Measurements from ENCODE around the gene DENND6A. TPM values are rescaled to one million over a fixed set of nuclear protein-coding genes. Genes with fewer than 3 reads are reported as not detected.

The DENND6A gene
- total and polyA plus RNA-seq, 2 of the 8 experiments (the other 6 are each of a cell fraction or from before 2014, with no cell fraction given), result 7.8 to 14.8 TPM

- 85% methylated on average over 4 of the region's 4 CpGs; no CpG with 5 or more reads in 1 of the 2 experiments for WGBS, 2 experiments (ENCODE audit: extremely low coverage in 1 of 2, insufficient coverage in 1 of 2, insufficient read length in 1 of 2, insufficient replicate concordance in 2 of 2, low coverage in 1 of 2, low lambda C conversion rate in 2 of 2, missing lambda C conversion rate in 1 of 2)
- Histone ChIP-seq H4K8ac (ENCODE audit: extremely low read depth, insufficient read depth, low read length) (no peak overlapping the region), H3K14ac (ENCODE audit: insufficient read length) (no peak overlapping the region), H2AK5ac (ENCODE audit: low read depth, low read length) (no peak overlapping the region), H3K9ac (replicated peaks in 1 of 4; ENCODE audit: extremely low read depth in 1 of 4, low read depth in 3 of 4, low read length in 3 of 4) (no peak overlapping the region), H2BK5ac (ENCODE audit: low read depth, low read length) (no peak overlapping the region), H3K36me3 (ENCODE audit: control insufficient read depth in 2 of 4, insufficient read depth in 4 of 4, low read length in 3 of 4) (peaks cover 0 to 3% (median under 1%) of the 10 kb centered on the region in 4 experiments; a peak in 3 of 8 replicates), H3K4me2 (ENCODE audit: insufficient read depth in 1 of 2, low read depth in 2 of 2, low read length in 2 of 2) (no peak overlapping the region), H4K91ac (replicated peaks; ENCODE audit: insufficient read length, low read length) (no peak overlapping the region), H2AFZ (ENCODE audit: low read length) (no peak overlapping the region), H2BK20ac (ENCODE audit: low read length) (no peak overlapping the region), H2BK15ac (ENCODE audit: low read length) (no peak overlapping the region), H3K79me2 (ENCODE audit: control insufficient read depth in 1 of 2, insufficient read depth in 2 of 2, low read length in 2 of 2) (no peaks in the 10 kb centered on the region), H2BK12ac (ENCODE audit: low read depth, low read length) (no peak overlapping the region), H3K56ac (replicated peaks; ENCODE audit: insufficient read length, low read depth, low read length) (no peak overlapping the region), H3K27me3 (replicated peaks in 1 of 4; ENCODE audit: control insufficient read depth in 3 of 4, extremely low read depth in 1 of 4, insufficient read depth in 3 of 4, low read length in 3 of 4) (no peaks in the 10 kb centered on the region), H3K4me1 (replicated peaks in 1 of 4; ENCODE audit: control insufficient read depth in 3 of 4, insufficient read depth in 4 of 4, low read length in 3 of 4) (no peaks in the 10 kb centered on the region), H3K79me1 (ENCODE audit: low read depth, low read length) (no peaks in the 10 kb centered on the region), H2BK120ac (replicated peaks; ENCODE audit: low read depth, low read length) (no peak overlapping the region), H3K27ac (ENCODE audit: low read depth, low read length) (no peak overlapping the region), H3K18ac (ENCODE audit: extremely low read depth, low read length) (no peak overlapping the region), H3K4ac (replicated peaks; ENCODE audit: insufficient read length, low read depth, low read length) (no peak overlapping the region), H3K4me3 (ENCODE audit: extremely low read depth in 1 of 4, insufficient read depth in 2 of 4, low read depth in 3 of 4, low read length in 4 of 4) (no peak overlapping the region), H3K9me3 (ENCODE audit: insufficient read depth in 2 of 2, low read depth in 1 of 2, low read length in 1 of 2) (no peaks in the 10 kb centered on the region), H3K23ac (ENCODE audit: insufficient read length) (no peak overlapping the region), H4K5ac (ENCODE audit: insufficient read length, low read depth, low read length) (no peak overlapping the region), H4K20me1 (replicated peaks in 1 of 2; ENCODE audit: control insufficient read depth in 1 of 2, insufficient read depth in 2 of 2, low read length in 2 of 2) (no peaks in the 10 kb centered on the region), H3K23me2 (ENCODE audit: low read depth, low read length) (no peaks in the 10 kb centered on the region)
- FAIRE-seq, result no peak
- ChIA-PET CTCF (ENCODE audit: partially characterized antibody) (interaction anchor here (0.6 to 1.7 kb wide), 3 partner anchors 10 to 212 kb away, joined by 3 to 6 read pairs (median 4); no protein-coding TSS in a partner anchor), POLR2A (ENCODE audit: partially characterized antibody) (interaction anchor here (0.8 kb wide), 1 partner anchor 27 kb away, joined by 3 read pairs; no protein-coding TSS in a partner anchor)
- DNase-seq (ENCODE audit: low read depth in 1 of 2, low spot score in 2 of 2), result no peak
- TF ChIP-seq EP300 (IDR thresholded peaks at IDR 0.05; ENCODE audit: borderline replicate concordance in 1 of 2, low read depth in 2 of 2, low read length in 2 of 2) (no peak), CTCF (IDR thresholded peaks at IDR 0.05; ENCODE audit: control extremely low read depth in 1 of 3, insufficient read depth in 1 of 3, low read depth in 1 of 3, low read length in 3 of 3) (no peak), CHD2 (IDR thresholded peaks at IDR 0.05; ENCODE audit: low read length) (no peak), CREB1 (IDR thresholded peaks at IDR 0.05) (no peak), SIN3A (conservative IDR thresholded peaks at IDR 0.05 in 1 of 2, IDR thresholded peaks at IDR 0.05 in 1 of 2; ENCODE audit: low read depth in 1 of 2, low read length in 2 of 2) (no peak), ASH2L (IDR thresholded peaks at IDR 0.05; ENCODE audit: low read length) (no peak), BACH1 (IDR thresholded peaks at IDR 0.05; ENCODE audit: low read length) (no peak), TCF12 (IDR thresholded peaks at IDR 0.05; ENCODE audit: low read depth, low read length) (no peak), FOSL1 (IDR thresholded peaks at IDR 0.05; ENCODE audit: insufficient read depth, low read depth, low read length) (no peak), SUZ12 (IDR thresholded peaks at IDR 0.05; ENCODE audit: low read length) (no peak)
Measured at GRCh38 chr3:57644740-57645139, 48.1 kb downstream of the DENND6A start.
